Dedifferentiated amniotic fluid mesenchymal stem cell (primary cell): ENCODE data around the gene SLC2A9.

Source experiments
- DNase-seq: peaks from one replicate; pipeline ENCODE4 v3.0.0-alpha.2; 2016; ENCODE audit errors: extremely low spot score

SLC2A9 gene

DNA sequence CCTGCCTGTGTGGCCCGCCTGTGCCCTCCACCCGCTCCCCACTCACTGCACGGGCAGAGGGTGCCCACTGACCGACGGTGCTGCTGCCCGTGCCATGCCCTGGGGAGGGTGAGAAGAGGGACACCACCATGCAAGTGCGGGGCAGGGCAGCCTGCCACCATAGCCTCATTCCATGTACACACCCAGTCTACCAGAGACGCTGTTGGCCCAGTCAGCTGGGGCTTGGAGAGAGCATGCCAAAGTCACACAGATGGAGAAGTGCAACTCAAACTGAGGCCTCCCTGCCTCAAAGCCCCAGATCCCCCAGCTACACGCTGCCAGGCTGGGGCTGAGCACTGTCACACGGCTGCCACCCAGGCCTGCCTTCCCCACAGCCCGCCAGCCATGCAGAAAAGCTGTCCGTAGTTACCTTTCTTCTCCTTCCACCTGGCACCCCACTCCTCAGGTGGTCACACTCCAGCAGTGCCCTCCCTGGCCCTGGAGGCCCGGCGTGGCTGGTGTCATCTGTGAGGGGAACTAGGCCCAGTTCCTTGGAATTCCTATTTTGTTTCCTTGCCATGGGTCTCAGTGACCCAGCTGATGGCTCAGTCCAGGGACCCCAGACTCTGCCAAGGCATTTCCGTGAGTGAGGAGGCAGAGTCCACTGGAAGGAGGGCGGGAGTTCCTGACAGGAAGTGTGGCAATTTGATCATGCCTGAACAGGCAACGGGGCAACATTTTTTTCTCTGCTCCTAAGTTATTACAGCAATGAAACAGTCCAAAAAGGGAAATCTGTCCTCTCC, at the start of gene SLC2A9:
TSS of gene SLC2A9 (minus strand) at position 627 of the 782 bp plus-strand sequence. CDS start at position 559, 68 bp downstream.
- no peak for DNase-seq

DNA sequence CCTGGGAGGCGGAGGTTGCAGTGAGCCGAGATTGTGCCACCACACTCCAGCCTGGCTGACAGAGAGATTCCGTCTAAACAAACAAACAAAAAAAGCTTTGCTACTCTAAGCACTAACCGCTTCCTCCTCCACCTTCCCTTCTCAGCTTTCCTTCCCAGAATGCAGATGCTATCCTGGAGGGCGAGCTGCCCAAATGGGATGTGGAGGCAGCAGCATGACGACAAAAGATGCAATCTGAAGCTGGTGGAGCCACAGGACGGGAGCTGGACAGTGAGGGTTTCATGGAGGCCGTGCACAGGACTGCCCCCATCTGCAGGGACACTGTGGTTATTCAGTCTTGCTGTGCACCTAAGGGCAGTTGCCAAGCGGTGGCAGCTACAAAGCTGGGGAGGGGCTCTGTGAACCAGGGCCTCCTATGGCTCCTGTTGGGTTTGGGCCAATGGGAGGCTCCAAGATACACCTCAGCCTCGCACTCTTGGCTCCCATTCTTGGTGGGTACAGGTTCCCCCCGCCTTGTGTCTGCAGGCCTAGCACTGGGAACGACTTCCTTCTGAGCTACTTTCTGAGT, 47.9 kb upstream of the SLC2A9 start:
- DNase-seq: no peak

DNA sequence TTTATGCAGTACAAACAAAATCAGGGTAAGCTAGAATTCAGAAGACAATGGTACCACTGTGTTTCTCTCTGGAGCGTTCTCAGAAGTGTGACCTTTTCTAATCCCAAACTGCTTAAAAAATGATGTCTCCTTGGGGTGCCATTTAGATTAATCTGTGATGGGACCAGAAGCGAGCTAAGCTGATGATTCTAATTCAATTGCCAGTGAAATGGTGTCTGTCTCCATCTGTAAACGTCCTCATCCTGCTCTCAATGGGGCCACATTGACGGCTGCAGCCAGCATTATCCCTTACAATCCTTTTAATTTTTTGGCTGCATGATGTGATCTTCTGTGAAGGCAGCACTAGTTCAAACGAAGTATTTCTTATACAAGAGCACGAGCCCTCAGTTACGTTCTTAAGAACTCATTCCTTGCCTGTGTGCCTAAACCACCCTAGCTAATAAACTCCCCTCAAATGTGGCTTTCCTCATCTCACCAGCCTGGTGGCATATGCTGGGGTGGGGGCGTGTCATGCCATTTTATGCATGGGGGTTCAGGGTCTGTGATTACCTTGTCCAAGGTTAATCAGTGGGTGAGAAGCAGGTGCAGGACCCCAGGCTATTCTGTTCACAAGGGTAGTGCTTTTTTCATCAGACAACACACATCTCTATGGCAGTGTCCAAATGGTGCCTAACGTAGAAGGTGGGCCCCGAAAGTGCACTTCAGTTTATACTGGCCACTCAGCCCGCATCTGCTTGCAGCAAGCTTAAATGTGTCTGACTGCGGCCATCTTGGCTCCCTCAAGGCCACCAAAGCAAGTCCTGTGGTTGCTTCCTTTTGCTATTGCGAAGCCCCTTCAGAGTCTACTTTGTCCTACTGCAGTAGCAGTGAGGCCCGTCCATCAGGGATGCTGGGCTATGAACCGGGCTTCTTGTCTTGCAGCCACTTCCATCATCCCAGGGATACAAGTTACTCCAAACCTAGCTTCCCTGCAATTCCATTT, 45.7 kb upstream of the SLC2A9 start:
- DNase-seq: no peak

DNA sequence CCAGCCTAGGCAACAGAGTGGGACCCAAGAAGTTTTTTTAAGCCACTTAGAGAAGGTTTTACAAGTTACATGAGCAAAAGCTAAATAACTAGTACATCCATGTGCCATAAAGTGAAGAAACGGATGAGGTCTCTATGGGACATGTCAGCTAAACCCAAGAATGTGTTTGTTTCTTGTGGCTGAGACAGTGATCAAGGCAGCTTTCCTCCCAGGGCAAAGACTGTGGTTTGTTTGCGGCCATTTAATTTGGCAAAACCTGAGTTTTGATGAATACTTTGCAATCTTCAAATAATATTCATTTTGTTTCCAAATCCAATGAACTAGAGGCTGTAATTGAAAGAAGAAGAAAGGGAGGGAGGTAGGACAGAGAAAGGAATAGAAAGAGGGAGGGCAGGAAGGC, 44.9 kb upstream of the SLC2A9 start:
- DNase-seq: no peak

DNA sequence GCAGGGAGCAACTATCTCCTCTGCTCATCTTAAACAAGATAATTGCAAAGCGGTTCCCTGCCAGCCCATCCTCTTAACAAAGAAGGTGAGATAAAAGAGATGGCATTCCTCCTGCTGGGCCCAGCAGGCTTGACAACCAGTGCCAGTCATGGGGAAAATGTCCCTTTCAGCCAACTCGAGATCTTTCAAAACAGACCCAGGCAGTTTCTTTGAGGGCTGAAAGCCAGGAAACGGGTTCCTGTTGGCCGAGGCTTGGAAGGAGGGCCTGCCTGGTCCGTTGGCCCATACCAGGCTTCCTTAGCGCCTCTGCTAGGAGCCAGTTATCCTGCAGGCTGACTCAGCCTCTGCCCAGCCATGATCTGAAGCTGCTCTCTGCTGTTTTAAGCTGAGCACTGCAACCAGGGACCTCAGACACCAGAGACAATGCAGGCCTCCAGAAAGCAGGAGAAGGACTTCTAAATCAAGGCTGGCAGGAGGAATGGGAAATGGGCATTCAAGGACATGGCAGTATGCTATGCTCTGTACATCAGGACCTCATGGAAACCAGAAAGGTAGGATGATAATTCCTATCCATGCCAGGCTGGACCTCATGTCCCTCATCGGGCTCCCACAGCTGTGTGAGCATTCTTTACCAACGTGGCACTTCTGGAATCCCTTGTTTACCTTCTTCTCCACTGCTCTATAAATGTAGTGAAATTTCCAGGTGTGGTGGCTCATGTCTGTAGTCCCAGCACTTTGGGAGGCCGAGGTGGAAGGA, 42.4 kb upstream of the SLC2A9 start:
- no peak for DNase-seq

DNA sequence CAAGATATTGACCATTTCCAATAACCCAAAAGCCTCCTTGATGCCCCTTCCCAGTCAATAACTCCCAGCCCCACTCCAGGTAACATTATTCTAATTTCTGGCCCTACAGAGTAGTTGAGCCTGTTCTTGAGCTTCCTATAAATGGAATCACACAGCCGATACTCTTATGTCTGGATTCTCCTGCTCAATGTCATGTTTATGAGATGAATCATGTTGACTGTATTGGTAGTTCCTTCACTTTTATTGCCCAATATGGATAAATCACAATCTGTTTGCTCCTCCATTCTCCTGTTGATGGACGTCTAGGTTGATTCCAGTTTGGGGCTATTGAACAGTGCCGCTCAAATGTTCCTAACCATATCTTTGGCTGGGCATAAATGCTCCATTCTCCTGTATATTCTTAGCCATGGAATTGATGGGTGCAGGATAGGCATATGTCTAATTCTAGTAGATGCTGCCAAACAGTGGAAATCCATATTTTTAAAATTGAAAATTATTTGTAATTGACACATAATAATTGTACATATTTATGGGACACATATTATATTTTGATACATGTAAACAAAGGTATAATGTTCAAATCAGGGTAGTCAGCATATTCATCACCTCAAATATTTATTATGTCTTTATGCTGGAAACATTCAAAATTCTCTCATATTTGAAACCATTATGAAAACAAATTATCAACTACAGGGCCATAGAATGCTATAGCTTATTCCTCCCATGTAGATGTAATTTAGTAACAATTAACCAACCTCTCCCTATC, 40.5 kb upstream of the SLC2A9 start:
- DNase-seq: no peak

DNA sequence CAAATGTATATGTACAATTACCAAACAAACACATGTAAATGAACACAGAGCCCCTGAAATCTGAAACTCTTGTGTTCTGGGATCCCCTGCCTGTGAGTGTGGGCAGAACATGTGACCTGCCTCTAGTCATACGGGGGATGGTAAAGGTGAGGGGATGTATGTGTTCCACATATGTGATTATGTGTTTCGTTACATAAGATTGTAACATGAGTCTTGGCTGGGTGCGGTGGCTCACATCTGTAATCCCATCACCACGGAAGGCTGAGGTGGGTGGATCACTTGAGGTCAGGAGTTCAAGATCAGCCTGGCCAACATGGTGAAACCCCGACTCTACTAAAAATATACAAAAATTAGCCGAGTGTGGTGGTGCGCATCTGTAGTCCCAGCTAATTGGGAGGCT, 37.1 kb upstream of the SLC2A9 start:
- no peak for DNase-seq

DNA sequence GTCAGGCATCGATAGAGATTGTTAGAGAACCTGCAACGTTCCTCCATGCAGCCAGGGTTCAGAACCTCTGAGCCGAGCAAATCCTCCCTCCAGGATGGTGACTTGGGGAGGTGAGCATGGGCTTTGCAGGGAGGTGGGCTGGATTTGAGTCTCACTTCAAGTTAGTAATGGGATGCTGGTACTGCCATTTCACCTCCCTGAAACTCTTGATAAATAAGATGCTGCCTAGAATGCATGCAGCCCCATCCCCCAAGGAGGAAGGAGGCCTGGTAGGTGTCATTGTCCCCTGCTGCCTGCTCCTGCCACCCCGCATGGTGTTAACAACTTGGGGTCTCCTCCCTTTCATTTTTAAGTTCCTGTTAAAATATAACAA, 35.7 kb upstream of the SLC2A9 start:
- no peak for DNase-seq

DNA sequence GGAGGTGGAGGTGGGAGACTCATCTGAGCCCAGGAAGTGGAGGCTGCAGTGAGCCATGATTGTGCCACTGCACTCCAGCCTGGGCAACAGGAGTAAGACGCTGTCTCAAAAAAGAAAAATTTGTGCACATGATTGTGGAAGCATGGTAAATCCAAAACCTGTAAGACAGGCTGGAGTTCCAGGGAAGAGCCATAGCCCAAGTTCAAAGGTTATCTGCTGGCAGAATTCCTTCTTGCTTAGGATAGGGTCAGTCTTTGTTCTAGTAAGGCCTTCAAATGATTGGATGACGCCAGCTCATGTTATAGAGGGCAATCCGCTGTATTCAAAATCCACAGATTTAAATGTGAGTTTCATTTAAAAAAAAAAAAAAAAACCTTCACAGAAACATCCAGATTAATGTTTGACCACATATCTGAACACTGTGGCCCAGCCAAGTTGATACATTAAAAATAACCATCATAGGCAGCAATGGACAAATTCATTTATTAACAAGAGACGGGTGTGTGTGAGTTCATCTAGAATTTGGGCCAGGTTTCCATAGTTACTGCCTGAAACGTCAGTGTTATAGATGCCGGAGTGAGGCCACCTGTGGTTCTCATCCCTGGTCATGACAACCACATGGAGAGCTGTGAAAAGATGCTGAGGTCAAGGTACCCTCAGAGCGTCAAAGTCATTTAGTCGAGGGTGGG, 35.2 kb upstream of the SLC2A9 start:
- DNase-seq: no peak

DNA sequence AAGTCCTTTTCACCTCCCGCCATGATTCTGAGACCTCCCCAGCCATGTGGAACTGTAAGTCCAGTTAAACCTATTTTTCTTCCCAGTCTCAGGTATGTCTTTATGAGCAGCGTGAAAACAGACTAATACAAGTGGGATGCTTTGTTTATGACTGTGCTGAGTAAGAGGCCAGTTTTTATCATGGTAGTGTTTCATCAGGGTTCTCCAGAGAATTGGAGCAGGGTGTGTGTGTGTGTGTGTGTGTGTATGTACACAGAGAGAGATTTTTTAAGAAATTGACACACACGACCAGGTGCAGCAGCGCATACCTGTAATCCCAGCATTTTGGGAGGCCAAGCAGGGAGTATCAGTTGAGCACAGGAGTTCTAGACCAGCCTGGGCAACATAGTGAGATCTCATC, 34.6 kb upstream of the SLC2A9 start:
- no peak for DNase-seq

DNA sequence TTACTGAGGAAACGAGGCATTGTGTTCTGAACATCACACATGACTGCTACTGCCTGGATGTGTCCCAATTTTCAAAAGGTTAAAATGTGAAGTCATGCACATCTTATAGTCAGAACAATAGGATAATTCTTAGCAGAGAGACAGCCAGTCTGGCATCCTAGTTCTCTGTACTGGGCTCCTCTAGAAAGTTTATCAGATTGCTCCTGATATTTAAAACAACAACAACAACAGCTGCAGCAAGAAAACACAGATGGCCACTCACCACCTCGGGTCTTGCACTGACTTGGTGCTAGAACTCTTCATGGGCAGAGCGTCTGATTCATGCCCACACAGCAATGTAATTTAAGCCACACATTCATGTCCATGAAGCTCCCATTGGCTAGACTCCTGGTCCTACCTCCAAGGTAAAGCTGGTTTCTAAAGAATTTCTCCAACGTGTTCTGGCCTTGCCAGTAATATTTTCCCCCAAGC, 33.3 kb upstream of the SLC2A9 start:
- no peak for DNase-seq

DNA sequence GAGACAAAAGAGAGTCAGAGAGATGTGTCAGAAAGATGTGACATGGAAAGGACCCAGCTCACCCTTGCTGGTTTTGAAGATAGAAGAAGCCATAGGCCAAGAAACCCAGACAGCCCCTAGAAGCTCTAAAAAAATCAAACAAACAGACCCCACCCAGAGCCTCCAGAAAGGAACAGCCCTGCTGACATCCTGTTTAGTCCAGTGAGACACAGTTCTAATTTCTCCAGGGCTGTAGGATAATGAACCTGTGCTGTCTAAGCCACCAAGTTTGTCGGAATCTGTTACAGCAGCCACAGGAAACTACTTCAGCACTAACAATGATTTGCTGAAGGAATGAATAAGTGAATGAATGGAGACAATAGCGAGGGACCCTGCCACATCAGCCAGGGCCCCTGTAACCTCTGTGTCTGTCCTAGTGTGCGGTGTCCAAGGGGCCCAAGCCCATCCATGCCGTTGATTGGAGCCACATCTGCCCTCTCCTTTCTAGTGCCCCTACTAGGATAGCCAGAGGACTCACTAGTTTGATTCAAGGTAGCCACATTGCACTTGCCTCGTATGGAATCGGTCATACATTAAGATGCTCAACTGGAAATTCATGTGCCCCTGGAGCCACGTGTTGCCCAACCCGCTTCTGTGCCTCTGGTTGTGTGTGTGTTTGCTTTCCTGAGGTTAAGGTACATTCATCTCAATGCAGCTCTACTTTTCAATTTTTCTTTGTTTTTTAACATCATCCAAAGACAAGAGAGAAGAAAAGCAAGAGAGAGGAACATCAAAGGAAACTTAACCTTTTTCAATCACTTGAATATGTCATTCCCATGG, 32.5 kb upstream of the SLC2A9 start:
- DNase-seq: no peak

DNA sequence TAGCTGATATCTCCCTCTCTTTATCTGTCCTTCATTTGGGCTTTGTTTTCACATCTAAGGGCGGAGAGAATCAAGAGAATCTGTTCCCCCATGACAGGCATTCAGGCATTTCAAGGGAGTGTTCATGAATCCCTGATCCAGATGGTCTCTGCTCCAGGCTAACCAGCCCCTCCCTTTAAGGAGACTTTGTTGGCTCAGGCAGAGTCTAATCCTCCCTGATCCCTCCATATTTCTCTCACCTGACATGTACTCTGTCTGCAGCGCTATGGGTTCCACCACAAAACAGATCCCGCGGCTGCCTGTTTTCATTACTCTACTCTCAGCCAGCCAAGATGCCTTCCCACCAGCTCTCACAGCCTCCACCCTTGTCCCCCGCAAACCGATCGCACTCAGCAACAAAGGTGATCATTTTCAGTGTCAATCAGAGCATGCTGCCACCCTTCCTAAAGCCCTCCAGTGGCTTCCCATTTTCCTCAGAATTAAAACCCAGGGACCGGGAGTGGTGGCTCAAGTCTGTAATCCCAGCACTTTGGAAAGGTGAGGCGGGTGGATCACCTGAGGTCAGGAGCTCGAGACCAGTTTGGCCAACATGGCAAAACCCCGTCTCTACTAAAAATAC, 30.3 kb upstream of the SLC2A9 start:
- no peak for DNase-seq

DNA sequence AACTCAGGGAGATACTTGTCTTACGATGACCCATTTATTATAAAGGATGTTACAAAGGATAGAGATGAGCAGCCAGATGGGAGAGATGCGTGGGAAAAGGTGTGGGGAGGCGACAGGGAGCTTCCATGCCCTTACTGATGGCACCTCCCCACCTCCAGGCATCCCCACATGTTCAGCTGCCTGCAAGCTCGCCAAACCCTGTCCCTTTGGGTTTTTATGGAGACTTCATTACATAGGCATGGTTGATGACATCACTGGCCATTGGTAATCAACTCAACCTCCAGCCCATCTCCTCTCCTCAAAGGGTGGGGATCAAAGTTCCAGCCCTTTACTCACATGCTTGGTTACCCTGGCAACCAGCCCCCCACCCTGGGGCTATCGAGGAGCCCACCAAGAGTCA, 29.4 kb upstream of the SLC2A9 start:
- DNase-seq: no peak

DNA sequence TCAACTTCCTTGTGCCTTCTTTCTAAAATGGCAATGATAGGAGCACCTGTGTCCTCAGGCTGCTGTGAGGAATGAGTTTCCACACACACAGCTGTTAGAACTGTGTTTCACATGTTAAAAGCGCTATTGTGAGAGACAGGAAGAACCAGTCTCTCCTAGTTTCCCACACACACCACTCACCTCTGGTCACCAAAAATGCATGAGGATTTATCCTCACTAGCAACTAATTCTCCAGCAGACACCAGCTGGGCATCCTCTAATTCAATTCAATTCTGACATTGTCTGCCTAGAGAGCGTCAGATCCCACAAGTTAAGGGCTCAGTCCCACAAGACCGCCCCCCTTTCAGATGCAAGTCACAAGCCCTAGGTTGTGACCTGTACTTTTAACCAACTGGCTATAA, 29.0 kb upstream of the SLC2A9 start:
- no peak for DNase-seq

DNA sequence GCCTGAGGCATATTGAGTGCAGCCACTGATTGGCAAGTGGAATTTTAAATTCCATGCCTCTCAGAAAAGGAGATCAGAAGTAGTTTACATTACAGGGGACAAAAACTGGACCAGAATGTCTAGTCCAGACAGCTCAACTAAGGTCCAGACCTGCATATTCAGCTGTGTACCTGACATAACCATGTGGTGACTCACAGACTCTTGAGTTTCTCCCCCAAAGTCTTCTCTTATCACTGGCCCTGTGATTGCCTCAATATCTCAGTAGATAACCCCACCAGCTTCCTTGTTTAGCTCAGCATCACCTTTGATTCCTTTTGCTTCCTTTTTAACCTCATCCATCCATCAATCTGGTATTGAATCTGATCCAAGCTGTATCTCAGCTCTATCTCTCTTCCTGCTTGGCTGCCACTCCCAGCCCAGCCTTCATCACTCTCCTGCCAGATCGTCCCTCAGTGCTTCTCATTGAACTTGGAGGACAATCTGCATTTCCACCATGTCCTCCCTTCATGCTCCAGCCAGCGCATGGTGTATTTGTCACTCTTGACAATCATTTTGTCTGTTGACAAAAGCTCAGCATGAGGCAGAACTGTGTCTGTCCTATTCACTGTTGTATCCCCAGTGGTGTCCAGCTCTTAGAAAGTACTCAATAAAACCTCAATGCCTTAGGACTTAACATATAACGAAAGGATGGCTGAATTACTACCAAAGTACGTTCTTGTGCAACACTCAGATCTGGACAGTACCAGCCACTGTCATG, 27.8 kb upstream of the SLC2A9 start:
- DNase-seq: no peak

DNA sequence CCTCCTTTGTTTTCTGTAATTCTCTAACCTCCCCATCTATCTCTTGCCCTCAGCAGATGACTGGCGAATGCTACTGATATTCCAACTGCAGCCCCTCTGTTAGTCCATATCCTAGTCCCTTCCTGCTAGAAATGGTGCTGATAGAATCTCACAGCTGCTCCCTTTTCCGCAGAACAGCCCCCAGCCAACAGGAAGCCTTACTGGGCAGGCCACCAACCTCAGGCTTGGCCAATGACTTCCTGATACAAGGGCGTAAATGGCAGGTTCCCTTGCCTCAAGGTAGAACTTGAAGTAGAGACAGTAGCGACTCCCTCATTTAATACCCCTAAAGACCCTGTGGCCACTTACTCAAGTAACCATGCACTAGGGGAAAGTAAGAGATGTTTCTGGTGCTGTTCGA, 26.7 kb upstream of the SLC2A9 start:
- no peak for DNase-seq

DNA sequence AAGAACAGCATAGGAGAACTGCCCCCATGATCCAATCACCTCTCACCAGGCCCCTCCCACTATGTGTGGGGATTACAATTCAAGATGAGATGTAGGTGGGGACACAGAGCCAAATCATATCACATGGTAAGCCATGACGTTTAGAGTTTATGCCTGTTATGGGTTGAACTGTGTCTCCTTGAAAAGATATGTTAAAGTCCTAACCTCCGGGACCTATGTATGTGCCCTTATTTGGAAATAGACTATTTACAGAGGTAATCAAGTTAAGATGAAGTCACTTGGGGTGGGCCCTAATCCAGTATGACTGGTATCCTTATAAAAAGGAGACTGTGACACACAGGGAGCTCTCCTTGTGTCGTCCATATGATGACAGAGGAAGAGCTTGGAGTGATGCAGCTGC, 25.2 kb upstream of the SLC2A9 start:
- DNase-seq: no peak
